Panc1 (cell line): ENCODE measurements around the gene PDGFD. TPM values are rescaled to one million over a fixed set of nuclear protein-coding genes. Genes with fewer than 3 reads are reported as not detected.

ENCODE experiments used
- total RNA-seq: library from RNA; stranded (reverse); gene quantifications from one replicate; pipeline ENCODE4 v1.2.1, GENCODE V29; 2021; ENCODE audit not compliant: unreplicated experiment

The PDGFD gene
- total RNA-seq, 1 experiment from 2014 or later: 1.3 TPM

Other genes starting within 250 kb of the PDGFD start
- gene DDI1, start 127.5 kb downstream of the PDGFD start, total RNA-seq: not detected